ENCODE results near the gene RCSD1.

Gene RCSD1

GRCh38 chr1:167617153-167618147 is 12.6 kb upstream of the RCSD1 start:
- peak; percentile 66 for DNase-seq (ENCODE audit: low read depth)

- DNase-seq (ENCODE audit: low read depth) = no peak
Measured at GRCh38 chr1:167618366-167618765, 11.7 kb upstream of the RCSD1 start.

GRCh38 chr1:167618789-167619188 is 11.2 kb upstream of the RCSD1 start:
- DNase-seq (ENCODE audit: low read depth) = no peak

GRCh38 chr1:167620002-167620401 is 10.0 kb upstream of the RCSD1 start:
- no peak for DNase-seq (ENCODE audit: low read depth)

- no peak for DNase-seq (ENCODE audit: low read depth)
Measured at GRCh38 chr1:167621780-167622313, 8.2 kb upstream of the RCSD1 start.

- peak; percentile 28 for DNase-seq (ENCODE audit: low read depth)
Measured at GRCh38 chr1:167623951-167624350, 6.1 kb upstream of the RCSD1 start.

GRCh38 chr1:167625040-167625823 is 4.8 kb upstream of the RCSD1 start:
- DNase-seq (ENCODE audit: low read depth) = no peak

- no peak for DNase-seq (ENCODE audit: low read depth)
Measured at GRCh38 chr1:167627615-167627864, 2.5 kb upstream of the RCSD1 start.

- no peak for DNase-seq (ENCODE audit: low read depth)
Measured at GRCh38 chr1:167627865-167628641, 2.0 kb upstream of the RCSD1 start.

- DNase-seq (ENCODE audit: low read depth) = no peak
Measured at GRCh38 chr1:167628741-167629515, 1.1 kb upstream of the RCSD1 start.

GRCh38 chr1:167630568-167631385 is 745 bp downstream of the RCSD1 start:
- no peak for DNase-seq (ENCODE audit: low read depth)

GRCh38 chr1:167631386-167631935 is 1.4 kb downstream of the RCSD1 start:
- DNase-seq (ENCODE audit: low read depth) = no peak

GRCh38 chr1:167631936-167632614 is 2.0 kb downstream of the RCSD1 start:
- no peak for DNase-seq (ENCODE audit: low read depth)

GRCh38 chr1:167633258-167633944 is 3.4 kb downstream of the RCSD1 start:
- no peak for DNase-seq (ENCODE audit: low read depth)

- DNase-seq (ENCODE audit: low read depth) = no peak
Measured at GRCh38 chr1:167634435-167634834, 4.4 kb downstream of the RCSD1 start.

GRCh38 chr1:167635156-167635648 is 5.2 kb downstream of the RCSD1 start:
- DNase-seq (ENCODE audit: low read depth) = peak; percentile 63

GRCh38 chr1:167635941-167636340 is 5.9 kb downstream of the RCSD1 start:
- DNase-seq (ENCODE audit: low read depth) = no peak

- DNase-seq (ENCODE audit: low read depth) = no peak
Measured at GRCh38 chr1:167638064-167638463, 8.0 kb downstream of the RCSD1 start.

- no peak for DNase-seq (ENCODE audit: low read depth)
Measured at GRCh38 chr1:167640051-167640450, 10.0 kb downstream of the RCSD1 start.
